SK-N-SH (cell line): ENCODE measurements around the gene ARL6. TPM values are rescaled to one million over a fixed set of nuclear protein-coding genes. Genes with fewer than 3 reads are reported as not detected.

Experiments used
- CTCF ChIA-PET: fragments of 300-600, 350-600 bp; formaldehyde crosslinking; extraction: SDS; loops from one replicate; lab custom pipeline; 2021; lab: Yijun Ruan, JAX
- POLR2A ChIA-PET: fragments of 350-600 bp; sonication (Branson Sonifier 250); formaldehyde crosslinking; extraction: SDS; loops from one replicate; lab custom pipeline; 2020; ENCODE audit warnings: antibody characterized with exemption, inconsistent platforms; lab: Yijun Ruan, JAX
- DNase-seq: peaks from one replicate; pipeline ENCODE4 v3.0.0; 2012
- H2AFZ ChIP-seq: fragments of 200-600 bp; sonication (generic); 2 replicates; pipeline ENCODE4 v1.8.1; 2016; ENCODE audit warnings: antibody characterized with exemption, mild to moderate bottlenecking, low read depth
- H3F3A ChIP-seq: fragments of 200-600 bp; sonication (generic); replicated peaks from 2 replicates; pipeline ENCODE3; 2016; ENCODE audit warnings: antibody characterized with exemption, mild to moderate bottlenecking; ENCODE audit not compliant: insufficient read depth
- H3K27ac ChIP-seq, 2 experiments: fragments of 200-500 bp in 1 of 2; fragments of 200-600 bp in 1 of 2; sonication (Bioruptor generic) in 1 of 2; sonication (generic), shearing (Covaris generic) in 1 of 2; 2 replicates each; pipeline versions ENCODE4 v1.5.1 to v1.6.1; 2014 to 2016; ENCODE audit warnings: low read depth in 2 of 2, inconsistent platforms in 1 of 2, low read length in 1 of 2, mild to moderate bottlenecking in 1 of 2, mixed read lengths in 1 of 2
- H3K27me3 ChIP-seq: fragments of 200-600 bp; sonication (generic), shearing (Covaris generic); 2 replicates; pipeline ENCODE4 v1.6.1; 2016; ENCODE audit warnings: mixed run types; ENCODE audit not compliant: insufficient read depth
- H3K36me3 ChIP-seq, 2 experiments: fragments of 200-500 bp in 1 of 2; fragments of 200-600 bp in 1 of 2; sonication (Bioruptor generic) in 1 of 2; sonication (generic) in 1 of 2; replicated peaks in 1 of 2; 2 replicates each; pipeline versions ENCODE3 to v1.5.1; 2014 to 2016; ENCODE audit warnings: low read length in 1 of 2, mild to moderate bottlenecking in 1 of 2; ENCODE audit not compliant: insufficient read depth in 2 of 2, control insufficient read depth in 1 of 2
- H3K4me1 ChIP-seq, 2 experiments: fragments of 200-500 bp in 1 of 2; fragments of 200-600 bp in 1 of 2; sonication (Bioruptor generic) in 1 of 2; sonication (generic), shearing (Covaris generic) in 1 of 2; 2 replicates each; pipeline versions ENCODE4 v1.5.1 to v1.6.1; 2014 to 2016; ENCODE audit warnings: low read depth in 1 of 2, low read length in 1 of 2, mixed run types in 1 of 2; ENCODE audit not compliant: insufficient read depth in 2 of 2, control insufficient read depth in 1 of 2
- H3K4me2 ChIP-seq: fragments of 200-600 bp; sonication (generic), shearing (Covaris generic); 2 replicates; pipeline ENCODE4 v1.6.1; 2017; ENCODE audit warnings: mixed run types
- H3K4me3 ChIP-seq, 2 experiments: fragments of 200-500 bp in 1 of 2; fragments of 200-600 bp in 1 of 2; sonication (Bioruptor generic) in 1 of 2; sonication (generic), shearing (Covaris generic) in 1 of 2; 2 replicates each; pipeline versions ENCODE4 v1.5.1 to v1.8.1; 2014 to 2016; ENCODE audit warnings: low read depth in 2 of 2, inconsistent platforms in 1 of 2, low read length in 1 of 2, mild to moderate bottlenecking in 1 of 2, mixed read lengths in 1 of 2, moderate library complexity in 1 of 2
- H3K79me2 ChIP-seq: fragments of 200-600 bp; sonication (generic); 2 replicates; pipeline ENCODE4 v1.8.1; 2017; ENCODE audit warnings: mild to moderate bottlenecking; ENCODE audit not compliant: insufficient read depth
- H3K9ac ChIP-seq: fragments of 200-600 bp; sonication (generic); 2 replicates; pipeline ENCODE4 v1.6.1; 2017; ENCODE audit warnings: mixed run types
- H3K9me2 ChIP-seq: fragments of 200-600 bp; sonication (generic); 2 replicates; pipeline ENCODE4 v1.6.1; 2017; ENCODE audit warnings: mixed run types
- H3K9me3 ChIP-seq: fragments of 200-600 bp; sonication (generic); 2 replicates; pipeline ENCODE4 v1.6.1; 2017; ENCODE audit warnings: mixed run types, mild to moderate bottlenecking, moderate library complexity
- H4K20me1 ChIP-seq: fragments of 200-600 bp; sonication (generic); 2 replicates; pipeline ENCODE4 v1.6.1; 2017; ENCODE audit warnings: mild to moderate bottlenecking, mixed run types; ENCODE audit not compliant: insufficient read depth
- CTCF ChIP-seq: fragments of 200-600 bp; sonication (generic); IDR thresholded peaks from 2 replicates; pipeline ENCODE4 v1.6.1; 2017; ENCODE audit warnings: antibody characterized with exemption, mild to moderate bottlenecking, moderate library complexity
- EZH2phosphoT487 ChIP-seq: fragments of 200-600 bp; sonication (generic); IDR thresholded peaks from 2 replicates; pipeline ENCODE4 v1.6.1; 2017; ENCODE audit warnings: low read depth, mixed run types, mild to moderate bottlenecking, antibody characterized with exemption, moderate library complexity, borderline replicate concordance
- FOXM1 ChIP-seq: IDR thresholded peaks from 2 replicates; pipeline ENCODE4 v1.4.0; 2012; ENCODE audit warnings: low read depth, mild to moderate bottlenecking
- GABPA ChIP-seq: IDR thresholded peaks from 2 replicates; pipeline ENCODE4 v1.4.0; 2012; ENCODE audit warnings: low read depth, mild to moderate bottlenecking
- MAX ChIP-seq: IDR thresholded peaks from 2 replicates; pipeline ENCODE4 v1.4.0; 2012; ENCODE audit warnings: low read depth
- MXI1 ChIP-seq: IDR thresholded peaks from 2 replicates; pipeline ENCODE4 v1.6.1; 2012; ENCODE audit warnings: mild to moderate bottlenecking, low read depth, low read length, improper control_type of control experiment
- RAD21 ChIP-seq: IDR thresholded peaks from 2 replicates; pipeline ENCODE4 v1.6.1; 2012; ENCODE audit warnings: mild to moderate bottlenecking, low read length
- RFX5 ChIP-seq: IDR thresholded peaks from 2 replicates; pipeline ENCODE4 v1.6.1; 2012; ENCODE audit warnings: mild to moderate bottlenecking, improper control_type of control experiment, low read length
- SIN3A ChIP-seq: IDR thresholded peaks from 2 replicates; pipeline ENCODE4 v1.6.1; 2012; ENCODE audit warnings: low read depth, mild to moderate bottlenecking, low read length, moderate library complexity, borderline replicate concordance
- TAF1 ChIP-seq: IDR thresholded peaks from 2 replicates; pipeline ENCODE4 v1.6.1; 2012; ENCODE audit warnings: low read depth, mild to moderate bottlenecking, low read length, moderate library complexity, borderline replicate concordance
- TCF12 ChIP-seq: IDR thresholded peaks from 2 replicates; pipeline ENCODE4 v1.4.0; 2012
- TEAD4 ChIP-seq: IDR thresholded peaks from 2 replicates; pipeline ENCODE4 v1.4.0; 2012; ENCODE audit warnings: mild to moderate bottlenecking, borderline replicate concordance; ENCODE audit not compliant: insufficient read depth
- USF1 ChIP-seq: IDR thresholded peaks from 2 replicates; pipeline ENCODE4 v1.4.0; 2012; ENCODE audit warnings: low read depth, borderline replicate concordance
- USF2 ChIP-seq: fragments of 150-350 bp; IDR thresholded peaks from 2 replicates; pipeline ENCODE4 v1.6.1; 2017; ENCODE audit warnings: antibody characterized with exemption, low read length, low read depth, borderline replicate concordance
- YY1 ChIP-seq: IDR thresholded peaks from 2 replicates; pipeline ENCODE4 v1.4.0; 2012; ENCODE audit warnings: low read depth, mild to moderate bottlenecking
- ZBTB33 ChIP-seq: IDR thresholded peaks from 2 replicates; pipeline ENCODE4 v1.4.0; 2012; ENCODE audit warnings: low read depth, borderline replicate concordance
- WGBS: methylation state at CpG from one replicate; pipeline ENCODE4 v1.1.6; 2017; ENCODE audit warnings: low lambda C conversion rate; 5-methylcytosine and 5-hydroxymethylcytosine counted together
- polyA plus RNA-seq, 3 experiments: library from polyadenylated mRNA; depleted of rRNA; stranded (reverse); fragments of >200 nt; gene quantifications; 2 replicates each; pipeline ENCODE4 v1.2.3, GENCODE V29; 2012

Gene ARL6
- polyA plus RNA-seq, 1 of the 3 experiments (the other 2 are of a cell fraction): 2.6 TPM

- Histone ChIP-seq H3K4me2 (no peak overlapping the region), H3K4me1 (peaks cover 0 to 7% of the 10 kb centered on the region in 2 experiments; a peak in 2 of 4 replicates), H3K27ac (no peak overlapping the region), H3K4me3 (no peak overlapping the region), H3K9me2 (no peaks in the 10 kb centered on the region), H3K9me3 (no peaks in the 10 kb centered on the region), H3K36me3 (no peaks in the 10 kb centered on the region), H3K27me3 (no peaks in the 10 kb centered on the region), H4K20me1 (no peaks in the 10 kb centered on the region), H3K79me2 (peaks cover 16% of the 10 kb centered on the region), H3K9ac (no peak overlapping the region), H2AFZ (no peak overlapping the region), H3F3A (no peaks in the 10 kb centered on the region)
- CTCF ChIA-PET: interaction anchor here (0.8 kb wide), 1 partner anchor 10 kb away, joined by 3 read pairs; no protein-coding TSS in a partner anchor
- no peak for DNase-seq
- 98% methylated on average over 2 of the region's 2 CpGs for WGBS
- no peak for TF ChIP-seq USF1
- TF ChIP-seq USF2: no peak
- no peak for TF ChIP-seq MAX
- TF ChIP-seq ZBTB33: no peak
- TF ChIP-seq RAD21: no peak
- no peak for TF ChIP-seq RFX5
- TF ChIP-seq FOXM1: no peak
- TF ChIP-seq EZH2phosphoT487: no peak
- TF ChIP-seq TCF12: no peak
- TF ChIP-seq TEAD4: no peak
- no peak for TF ChIP-seq CTCF
- TF ChIP-seq TAF1: no peak
- TF ChIP-seq GABPA: no peak
- no peak for TF ChIP-seq YY1
- no peak for TF ChIP-seq SIN3A
- no peak for TF ChIP-seq MXI1
- POLR2A ChIA-PET: no interaction called here
Observed at GRCh38 chr3:97827741-97828471, 63.3 kb downstream of the ARL6 start.
